ENCODE measurements around the gene TDRD3. TPM values are rescaled to one million over a fixed set of nuclear protein-coding genes. Genes with fewer than 3 reads are reported as not detected.
"Not testable (repeated sequence)": the region's sequence is repeated elsewhere in the genome, so short reads cannot be mapped to it uniquely, and the experiment has no call there.

TDRD3 gene
- total RNA-seq = 19.0 TPM

GRCh38 chr13:60396783-60397703 is at the start of gene TDRD3:
Gene TDRD3 (plus strand): TSS chr13:60397220. CDS start chr13:60397365, 145 bp downstream.
- ATAC-seq = peak; percentile 87

GRCh38 chr13:60347690-60348089 is 49.3 kb upstream of the TDRD3 start:
- ATAC-seq = no peak

- no peak for ATAC-seq
Observed at GRCh38 chr13:60348097-60348496, 48.9 kb upstream of the TDRD3 start.

DNA sequence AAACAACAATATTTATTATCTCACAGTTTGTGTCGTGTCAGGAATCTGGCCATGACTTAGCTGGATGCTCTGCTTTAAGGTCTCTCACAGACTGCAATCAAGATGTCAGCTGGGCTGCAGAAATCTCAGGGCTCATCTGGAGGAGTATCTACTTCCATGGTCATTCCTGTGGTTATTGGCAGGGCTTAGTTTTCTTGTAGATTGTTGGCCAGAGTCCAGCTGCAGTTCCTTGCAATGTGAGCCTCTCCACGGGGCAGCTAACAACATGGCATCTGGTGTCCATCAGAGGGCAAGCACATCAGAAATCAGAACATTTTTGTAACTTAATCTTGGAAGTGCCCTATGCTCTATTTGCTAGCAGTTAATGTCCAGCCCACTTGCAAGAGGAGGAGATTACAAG is 45.7 kb upstream of the TDRD3 start:
- ATAC-seq = no peak

DNA sequence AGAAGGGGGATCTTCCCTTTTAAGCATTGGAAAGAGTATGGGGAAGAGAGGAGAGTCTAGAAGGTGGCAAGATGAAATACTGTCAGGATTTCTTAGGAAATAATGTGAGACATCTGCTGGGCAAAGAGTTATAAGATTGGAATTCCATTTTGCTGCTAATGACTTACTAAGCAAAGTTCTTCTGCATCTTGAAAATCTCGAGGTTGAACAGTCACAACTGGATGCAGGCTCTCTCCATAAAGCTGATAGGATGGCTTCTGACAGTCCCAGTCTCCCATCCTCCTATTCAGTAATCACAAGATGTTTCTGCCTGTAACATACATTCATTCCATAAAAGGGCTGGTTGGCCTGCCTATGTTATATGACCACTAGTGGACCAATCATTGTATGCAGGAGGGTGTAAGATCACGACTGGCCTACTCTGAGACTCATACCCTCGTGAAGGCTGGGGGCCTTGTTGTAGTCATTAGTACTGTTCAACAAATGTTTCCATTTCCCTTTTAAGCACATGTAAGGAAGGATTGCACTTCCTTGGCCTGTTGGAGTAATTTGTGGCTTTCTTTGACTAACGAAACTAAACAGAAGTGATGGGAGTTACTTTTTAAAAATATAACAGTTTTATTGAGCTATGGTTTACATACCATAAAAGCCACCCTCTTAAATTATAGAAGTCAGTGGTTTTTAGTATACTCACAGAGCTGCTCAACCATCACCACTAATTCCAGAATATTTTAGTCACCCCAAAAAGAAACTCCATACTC is 45.0 kb upstream of the TDRD3 start:
- no peak for ATAC-seq

GRCh38 chr13:60352644-60353043 is 44.4 kb upstream of the TDRD3 start:
- no peak for ATAC-seq

GRCh38 chr13:60355056-60355455 is 42.0 kb upstream of the TDRD3 start:
- ATAC-seq = no peak

- no peak for ATAC-seq
Observed at GRCh38 chr13:60356970-60357369, 40.0 kb upstream of the TDRD3 start.

GRCh38 chr13:60358453-60358852 is 38.6 kb upstream of the TDRD3 start:
- no peak for ATAC-seq

DNA sequence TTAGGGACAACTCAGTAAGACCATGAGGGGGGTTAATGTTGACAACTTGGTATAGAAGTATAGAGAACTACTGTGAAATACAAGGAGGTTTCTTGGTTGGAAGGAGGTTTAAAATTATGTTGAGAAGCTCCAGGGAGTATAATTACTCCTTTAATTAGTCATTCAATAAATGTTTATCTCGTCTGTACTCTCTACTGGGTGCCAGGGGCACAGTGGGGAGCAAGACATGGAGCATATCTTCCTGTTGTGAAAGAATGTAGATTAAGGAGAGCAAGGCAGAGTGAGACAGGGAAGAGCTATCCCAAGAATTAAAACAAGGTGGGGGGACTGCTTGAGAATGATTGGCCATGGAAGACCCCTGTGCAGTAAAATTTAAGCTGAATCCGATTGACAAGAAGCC is 33.7 kb upstream of the TDRD3 start:
- ATAC-seq = no peak

- ATAC-seq = peak; percentile 92
Observed at GRCh38 chr13:60369242-60369641, 27.8 kb upstream of the TDRD3 start.

DNA sequence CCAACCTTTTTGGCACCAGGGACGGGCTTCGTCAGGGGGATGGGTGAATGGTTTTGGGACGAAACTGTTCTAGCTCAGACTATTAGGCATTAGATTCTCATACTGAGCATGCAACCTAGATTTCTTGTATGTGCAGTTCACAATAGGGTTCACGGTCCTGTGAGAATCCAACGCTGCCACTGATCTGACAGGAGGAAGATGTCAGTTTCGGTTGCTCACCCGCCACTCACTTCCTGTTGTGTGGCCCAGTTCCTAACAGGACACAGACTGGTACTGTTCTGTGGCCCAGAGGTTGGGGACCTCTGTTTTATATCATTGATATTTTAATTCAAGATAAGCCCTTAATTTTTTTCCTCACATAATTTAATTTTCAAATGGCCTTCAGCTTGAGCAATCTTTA is 26.7 kb upstream of the TDRD3 start:
- ATAC-seq = peak; percentile 65

DNA sequence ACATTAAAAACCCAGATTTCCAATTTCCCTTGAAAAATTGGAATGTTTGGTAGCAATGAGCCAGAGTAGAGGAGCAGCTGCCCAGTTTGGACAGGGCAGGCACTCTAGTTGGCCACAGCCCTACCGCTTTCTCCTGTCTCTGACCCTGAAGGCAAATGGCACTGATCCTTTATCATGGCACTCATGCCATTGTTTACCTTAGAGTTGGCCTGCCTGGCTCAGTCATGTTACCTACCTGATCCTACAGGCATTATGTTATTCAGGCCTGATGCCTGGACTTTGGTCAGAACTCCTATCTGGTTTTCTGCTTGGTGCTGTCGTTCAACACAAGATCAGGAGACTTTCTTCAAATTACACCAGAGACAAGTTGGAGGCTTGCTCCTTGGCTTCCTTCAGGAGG is 24.9 kb upstream of the TDRD3 start:
- ATAC-seq = no peak

- not testable (repeated sequence) for ATAC-seq
Observed at GRCh38 chr13:60379282-60379681, 17.7 kb upstream of the TDRD3 start.

DNA sequence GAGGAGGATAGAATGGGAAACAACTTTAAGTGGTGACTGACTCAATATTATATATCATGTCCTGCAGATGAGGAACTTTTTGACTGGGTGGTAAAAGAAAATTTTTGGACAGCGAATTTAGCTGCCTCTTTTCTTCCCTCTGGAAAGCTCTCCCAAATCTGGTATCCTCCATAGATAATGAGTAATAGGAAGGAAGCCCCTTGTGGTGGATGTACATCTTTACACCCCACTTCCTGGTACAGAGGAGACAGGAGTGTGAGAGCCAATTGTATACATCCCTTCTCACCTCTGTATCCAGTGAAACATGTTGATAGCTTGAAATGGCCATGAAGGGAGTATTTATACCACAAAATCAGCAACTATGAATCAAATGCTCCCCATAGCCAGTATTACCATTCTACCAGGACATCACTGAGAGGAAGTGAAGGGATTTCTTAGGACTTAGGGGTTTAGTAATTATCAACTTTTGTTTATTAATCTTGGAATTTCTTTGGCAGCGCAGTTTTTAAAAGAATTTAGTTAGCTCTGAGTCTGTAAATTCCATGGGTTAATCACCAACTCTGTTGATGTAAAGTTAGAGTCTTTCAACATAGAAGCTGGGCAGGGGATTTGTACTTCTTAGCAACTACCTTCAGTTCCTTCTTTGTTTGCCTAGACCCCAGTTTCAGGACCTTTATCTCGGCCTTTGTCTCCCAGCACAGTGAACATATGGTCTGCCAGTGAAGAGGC is 17.0 kb upstream of the TDRD3 start:
- ATAC-seq = no peak

- no peak for ATAC-seq
Observed at GRCh38 chr13:60384911-60385310, 12.1 kb upstream of the TDRD3 start.

DNA sequence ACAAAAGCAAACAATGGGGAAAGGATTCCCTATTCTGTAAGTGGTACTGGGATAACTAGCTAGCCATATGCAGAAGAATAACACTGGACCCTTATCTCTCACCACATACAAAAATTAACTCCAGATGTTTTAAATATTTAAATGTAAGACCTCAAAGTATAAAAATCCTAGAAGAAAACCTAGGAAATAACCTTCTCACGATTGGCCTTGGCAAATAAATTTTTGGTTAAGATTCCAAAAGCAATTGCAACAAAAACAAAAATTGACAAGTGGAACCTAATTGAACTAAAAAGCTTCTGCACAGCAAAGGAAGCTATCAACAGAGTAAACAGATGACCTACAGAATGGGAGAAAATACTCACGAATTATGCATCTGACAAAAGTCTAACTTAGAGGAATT is 10.8 kb upstream of the TDRD3 start:
- no peak for ATAC-seq

GRCh38 chr13:60392131-60392530 is 4.9 kb upstream of the TDRD3 start:
- ATAC-seq = no peak

DNA sequence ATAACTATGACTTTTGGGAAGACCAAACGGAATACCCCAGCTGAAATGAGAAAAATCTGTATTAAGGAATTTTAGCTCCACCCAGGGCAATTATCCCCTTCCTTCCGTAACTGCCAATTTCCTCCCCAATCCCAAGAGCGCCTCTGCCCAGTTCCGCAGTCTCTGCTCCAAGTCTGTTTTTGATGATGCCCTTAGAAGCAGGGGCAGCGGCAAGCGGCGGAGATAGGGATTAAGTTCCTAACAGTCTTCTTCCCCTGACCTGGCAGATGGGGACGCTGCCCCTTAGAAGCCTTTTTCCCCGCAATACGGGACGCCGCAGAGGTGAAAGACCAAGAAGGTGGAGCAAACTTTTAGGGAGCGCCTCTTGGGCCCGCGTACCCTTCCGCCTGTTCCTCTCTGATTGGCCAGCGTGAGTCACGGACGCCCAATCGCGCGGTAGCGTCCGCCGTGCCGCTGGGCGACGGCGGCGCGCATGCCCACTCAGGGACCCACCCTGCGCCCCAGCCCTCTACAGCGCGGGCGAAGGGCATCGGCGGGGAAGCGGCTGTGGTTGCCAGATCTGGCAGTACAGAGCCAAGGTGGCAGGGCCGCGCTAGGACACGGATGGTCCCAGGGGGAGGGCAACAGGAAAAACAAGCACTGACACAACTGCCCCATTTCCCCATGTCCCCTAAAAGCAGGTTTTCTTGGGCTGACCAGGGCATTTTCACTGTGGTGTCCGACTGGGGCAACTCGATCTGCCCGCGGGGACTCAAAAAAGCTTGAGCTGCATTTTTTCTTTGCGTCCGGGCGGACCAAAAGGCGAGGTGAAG is 843 bp upstream of the TDRD3 start:
- ATAC-seq = peak; percentile 97

DNA sequence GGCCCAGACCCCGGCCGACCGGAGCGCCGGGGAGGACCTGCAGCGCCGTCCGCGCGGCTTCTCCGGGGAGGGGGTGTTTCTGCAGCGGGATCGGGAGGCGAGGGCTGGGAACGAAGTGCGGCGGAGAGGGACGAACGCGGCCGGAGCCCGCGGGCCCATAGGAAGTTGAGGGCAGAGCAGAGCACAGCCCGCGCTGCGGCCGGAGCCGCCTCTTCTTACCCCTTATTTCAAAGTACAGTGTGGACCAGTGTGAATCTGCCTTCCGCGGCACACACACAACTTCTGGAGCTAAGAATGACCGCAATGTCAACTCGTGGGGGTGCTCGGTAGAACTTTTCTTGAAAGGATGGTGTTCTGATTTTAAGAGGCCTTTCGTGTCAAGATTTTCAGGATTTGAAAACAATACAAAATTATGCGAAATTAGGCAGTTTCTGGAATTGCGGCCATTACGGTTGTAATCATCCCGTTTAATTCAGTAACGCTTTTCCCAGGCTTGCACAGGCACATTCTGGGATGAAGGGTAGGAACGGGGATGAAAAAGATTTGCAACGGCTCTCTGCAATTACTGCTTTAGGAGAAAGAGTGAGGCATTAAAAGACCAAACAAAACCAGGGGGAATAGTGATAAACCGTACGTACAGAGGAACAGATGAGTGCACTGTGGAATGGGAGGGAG is 821 bp downstream of the TDRD3 start:
- peak; percentile 19 for ATAC-seq

DNA sequence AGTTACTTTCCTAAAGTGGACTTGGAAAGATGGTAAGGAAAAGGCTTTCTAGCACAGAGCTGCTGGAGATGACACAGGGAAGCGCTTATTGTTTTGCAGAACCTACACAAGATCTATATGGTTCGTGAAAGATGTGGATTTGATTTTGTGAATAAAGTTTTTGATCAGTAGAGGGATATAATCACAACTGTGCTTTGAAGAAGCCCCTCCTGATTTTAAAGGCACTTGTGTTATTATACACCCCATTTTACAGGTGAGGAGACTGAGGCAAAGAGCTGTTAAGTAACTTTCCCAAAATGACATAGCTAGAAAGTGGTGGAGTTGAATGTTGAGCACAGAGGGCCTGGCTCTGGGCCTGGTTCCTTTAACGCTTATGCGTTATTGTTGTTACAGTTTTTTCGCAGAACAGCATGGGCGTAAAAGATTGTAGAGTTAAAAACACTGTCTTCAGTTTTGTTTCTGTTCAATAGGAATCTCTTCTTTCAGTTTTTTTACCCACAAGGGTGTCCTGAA is 1.4 kb downstream of the TDRD3 start:
- no peak for ATAC-seq
